K562 (cell line): Measurements from ENCODE around the gene GPR162. TPM values are rescaled to one million over a fixed set of nuclear protein-coding genes. Genes with fewer than 3 reads are reported as not detected.

Experiments
- ATAC-seq: fragments of 200-7000 bp; cut with Tn5 transposase; 3 replicates; pipeline ENCODE4 v1.9.1; 2020; ENCODE audit warnings: moderate library complexity
- BruUV-seq: library from RNA; stranded (reverse); fragments of 400-500 nt; replicated peaks from 2 replicates; lab custom pipeline; 2021; lab: Mats Ljungman, UMichigan
- CTCF ChIA-PET: fragments of 300-600 bp; formaldehyde crosslinking; extraction: SDS; loops from one replicate; lab custom pipeline; 2021; ENCODE audit warnings: low intra/inter-chr PET ratio; lab: Yijun Ruan, JAX
- POLR2A ChIA-PET: fragments of 300-600, 350-650 bp; sonication (Branson Sonifier 250); formaldehyde crosslinking; extraction: SDS; loops from one replicate; lab custom pipeline; 2021; ENCODE audit warnings: antibody characterized with exemption, inconsistent platforms; lab: Yijun Ruan, JAX
- DNase-seq, 4 experiments: peaks; one replicate each; pipeline versions ENCODE4 v3.0.0 to v3.0.0-alpha.2; 2011 to 2018; ENCODE audit warnings: low spot score in 3 of 4, mixed read lengths in 3 of 4; ENCODE audit errors: extremely low read depth in 1 of 4
- FAIRE-seq: peaks from 2 replicates; lab custom pipeline; 2011; peaks lifted over from hg19 to GRCh38; lab: Jason Lieb, UNC
- H2AFZ ChIP-seq: 2 replicates; pipeline ENCODE4 v1.6.0; 2011; ENCODE audit warnings: low read depth, low read length, control low read depth, inconsistent platforms
- H3K27ac ChIP-seq: fragments of 200-600 bp; 3 replicates; pipeline ENCODE4 v1.8.0; 2011; ENCODE audit warnings: low read depth, mild to moderate bottlenecking, control low read depth, inconsistent platforms, low read length, moderate library complexity, mixed read lengths; ENCODE audit errors: extremely low read depth
- H3K27me3 ChIP-seq, 2 experiments: fragments of 300-600 bp in 1 of 2; 2 replicates in 1 of 2; 3 replicates in 1 of 2; pipeline versions ENCODE4 v1.6.0 to v1.8.0; 2011; ENCODE audit warnings: inconsistent platforms in 2 of 2, low read length in 2 of 2, mild to moderate bottlenecking in 1 of 2, mixed read lengths in 1 of 2, moderate library complexity in 1 of 2; ENCODE audit not compliant: control insufficient read depth in 2 of 2, insufficient read depth in 2 of 2
- H3K36me3 ChIP-seq: fragments of 300-600 bp; 3 replicates; pipeline ENCODE4 v1.8.0; 2011; ENCODE audit warnings: mild to moderate bottlenecking, low read length, inconsistent platforms; ENCODE audit not compliant: control insufficient read depth, insufficient read depth
- H3K4me1 ChIP-seq, 2 experiments: fragments of 200-600 bp in 1 of 2; replicated peaks in 1 of 2; 2 replicates in 1 of 2; 3 replicates in 1 of 2; pipeline versions ENCODE4 v1.5.1 to v1.8.0; 2011; ENCODE audit warnings: inconsistent platforms in 2 of 2, low read length in 2 of 2, mild to moderate bottlenecking in 1 of 2, mixed read lengths in 1 of 2, moderate library complexity in 1 of 2; ENCODE audit not compliant: control insufficient read depth in 2 of 2, insufficient read depth in 2 of 2
- H3K4me2 ChIP-seq: 2 replicates; pipeline ENCODE4 v1.6.1; 2011; ENCODE audit warnings: low read length, control low read depth, inconsistent platforms, mixed read lengths; ENCODE audit not compliant: insufficient read depth
- H3K4me3 ChIP-seq: fragments of 200-600 bp; sonication (generic), shearing (Covaris generic); 2 replicates; pipeline ENCODE4 v1.5.1; 2016; ENCODE audit warnings: control low read depth, inconsistent platforms
- H3K79me2 ChIP-seq: fragments of 200-600 bp; 3 replicates; pipeline ENCODE4 v1.8.0; 2011; ENCODE audit warnings: low read length, inconsistent platforms; ENCODE audit not compliant: control insufficient read depth, insufficient read depth
- H3K9ac ChIP-seq, 2 experiments: 2 replicates each; pipeline versions ENCODE4 v1.6.0 to v1.6.1; 2011; ENCODE audit warnings: low read depth in 2 of 2, low read length in 2 of 2, control low read depth in 1 of 2, inconsistent platforms in 1 of 2, mild to moderate bottlenecking in 1 of 2, mixed read lengths in 1 of 2; ENCODE audit not compliant: insufficient read depth in 1 of 2
- H3K9me1 ChIP-seq: one replicate; pipeline ENCODE4 v1.6.0; 2011; ENCODE audit warnings: inconsistent platforms, mild to moderate bottlenecking, low read length, moderate library complexity; ENCODE audit not compliant: control insufficient read depth, insufficient read depth
- H3K9me3 ChIP-seq: replicated peaks from 2 replicates; pipeline ENCODE4 v1.5.1; 2011; ENCODE audit warnings: low read depth, low read length, inconsistent platforms; ENCODE audit not compliant: control insufficient read depth, insufficient read depth
- H4K20me1 ChIP-seq: replicated peaks from 2 replicates; pipeline ENCODE4 v1.6.1; 2011; ENCODE audit warnings: low read length, inconsistent platforms, mixed read lengths; ENCODE audit not compliant: control insufficient read depth, insufficient read depth
- BACH1 ChIP-seq: fragments of 200-800 bp; sonication (Bioruptor generic); IDR thresholded peaks from 2 replicates; pipeline ENCODE4 v1.6.1; 2016; ENCODE audit warnings: missing genetic modification characterization, missing compliant biosample characterization
- CREB3L1 ChIP-seq: fragments of 450-650 bp; IDR thresholded peaks from 2 replicates; pipeline ENCODE4 v1.6.1; 2014; ENCODE audit warnings: low read depth, mild to moderate bottlenecking, moderate library complexity, borderline replicate concordance
- FOS ChIP-seq: IDR thresholded peaks from 3 replicates; pipeline ENCODE4 v1.6.1; 2011; ENCODE audit not compliant: insufficient read length; ENCODE audit errors: extremely low read depth
- FOXJ3 ChIP-seq: sonication (generic); formaldehyde crosslinking; IDR thresholded peaks from 2 replicates; pipeline ENCODE4 v1.4.0; 2020; ENCODE audit warnings: mild to moderate bottlenecking, missing genetic modification reagents
- ILF3 ChIP-seq: fragments of 450-650 bp; IDR thresholded peaks from 2 replicates; pipeline ENCODE4 v1.6.1; 2018; ENCODE audit warnings: antibody characterized with exemption, mild to moderate bottlenecking, moderate library complexity, borderline replicate concordance
- MYNN ChIP-seq, 2 experiments: sonication (generic); formaldehyde crosslinking in 1 of 2; IDR thresholded peaks; 2 replicates each; pipeline versions ENCODE4 v1.5.0 to v1.6.1; 2016 to 2020; ENCODE audit warnings: antibody characterized with exemption in 1 of 2, missing genetic modification reagents in 1 of 2
- OTX1 ChIP-seq: fragments of 450-650 bp; formaldehyde crosslinking; IDR thresholded peaks from 2 replicates; pipeline ENCODE4 v1.4.0; 2022; ENCODE audit warnings: mild to moderate bottlenecking
- PML ChIP-seq: IDR thresholded peaks from 2 replicates; pipeline ENCODE4 v1.6.1; 2012; ENCODE audit warnings: low read length, inconsistent platforms
- POLR2A ChIP-seq: fragments of 450-650 bp; conservative IDR thresholded peaks from 2 replicates; pipeline ENCODE4 v1.6.1; 2016
- POLR2AphosphoS5 ChIP-seq: IDR thresholded peaks from 2 replicates; pipeline ENCODE4 v1.6.1; 2011; ENCODE audit warnings: mild to moderate bottlenecking, low read depth, low read length, moderate library complexity; ENCODE audit not compliant: control insufficient read depth, insufficient read depth
- RBM34 ChIP-seq: fragments of 200-400 bp; formaldehyde crosslinking; IDR thresholded peaks from 2 replicates; pipeline ENCODE4 v1.6.1; 2018; ENCODE audit warnings: low read length, borderline replicate concordance; ENCODE audit not compliant: insufficient read depth
- SUPT5H ChIP-seq: fragments of 450-650 bp; IDR thresholded peaks from 2 replicates; pipeline ENCODE4 v1.6.1; 2016
- TSC22D4 ChIP-seq: fragments of 450-650 bp; IDR thresholded peaks from 2 replicates; pipeline ENCODE4 v1.6.1; 2016; ENCODE audit warnings: missing genetic modification characterization, missing biosample characterization, control low read depth
- ZMIZ1 ChIP-seq, 2 experiments: fragments of 150-350 bp in 1 of 2; IDR thresholded peaks; 2 replicates each; pipeline ENCODE4 v1.6.1; 2012 to 2016; ENCODE audit warnings: low read depth in 2 of 2, low read length in 2 of 2, mild to moderate bottlenecking in 1 of 2, moderate library complexity in 1 of 2
- ZNF140 ChIP-seq: fragments of 250-450 bp; sonication (Bioruptor Pico); IDR thresholded peaks from 2 replicates; pipeline ENCODE4 v1.8.0; 2021; ENCODE audit warnings: moderate library complexity, mild to moderate bottlenecking, inconsistent platforms
- ZNF77 ChIP-seq: fragments of 250-450 bp; sonication (Bioruptor Pico); IDR thresholded peaks from 2 replicates; pipeline ENCODE4 v1.5.0; 2020
- WGBS: fragments of 100-300 bp; shearing (Covaris generic); methylation state at CpG from one replicate; pipeline ENCODE4 v1.1.6; 2016; ENCODE audit warnings: low coverage, mixed read lengths; ENCODE audit not compliant: insufficient coverage; ENCODE audit errors: missing lambda C conversion rate; 5-methylcytosine and 5-hydroxymethylcytosine counted together
- in situ Hi-C: fragments of 300-500 bp; cut with MboI; formaldehyde crosslinking; loops from 4 replicates; pipeline ENCODE4 v1.15.0; 2018; ENCODE audit warnings: inconsistent platforms, mixed read lengths
- intact Hi-C: fragments of 100-400 bp; cut with micrococcal nuclease; formaldehyde crosslinking; loops from 2 replicates; pipeline ENCODE4 v1.14.2; 2022
- polyA plus RNA-seq, 8 experiments: library from polyadenylated mRNA; depleted of rRNA in 4 of 8; stranded (reverse) in 5 of 8; unstranded in 3 of 8; fragments of >200 nt; fragmentation: Nextera tagmentation in 2 of 8; fragmentation: Illumina TruSeq in 1 of 8; extraction: Ambion mirVana in 2 of 8; extraction: Trizol in 1 of 8; gene quantifications; 2 replicates each; pipeline versions ENCODE4 v1.2.1 to v1.2.3, GENCODE V29; 2011 to 2014; ENCODE audit warnings: inconsistent platforms in 1 of 8, missing spikeins in 1 of 8
- total RNA-seq, 7 experiments: library from RNA; depleted of rRNA in 6 of 7; stranded (reverse); fragments of >200 nt in 6 of 7; fragmentation: Illumina TruSeq in 2 of 7; extraction: Trizol in 2 of 7; gene quantifications; 2 replicates each; pipeline versions ENCODE4 v1.2.1 to v1.2.3, GENCODE V29; 2011 to 2021; ENCODE audit warnings: low replicate concordance in 1 of 7

Gene GPR162
- total and polyA plus RNA-seq, 9 of the 15 experiments (the other 6 are each of a cell fraction or from before 2014, with no cell fraction given): 0.65 to 1.8 (median 1.1) TPM; not detected in 2

- no peaks in the 10 kb centered on the region for H3K9me1 ChIP-seq
- peak in 3 of 4 experiments; percentile 21 to 71 (median 46) for DNase-seq
- BruUV-seq: no TSS peak
- H4K20me1 ChIP-seq: peaks cover 47% of the 10 kb centered on the region
- peak overlapping the region; percentile 31; the same call in 1 of the 3 replicates for H3K27ac ChIP-seq
- no peak for FAIRE-seq
- in situ Hi-C loops: no loop called here
- no peak overlapping the region for H2AFZ ChIP-seq
- H3K4me1 ChIP-seq: peaks cover 37 to 62% of the 10 kb centered on the region in 2 experiments; a peak in 4 of 5 replicates
- peak overlapping the region; percentile 73 for H3K4me3 ChIP-seq
- no peaks in the 10 kb centered on the region for H3K9me3 ChIP-seq
- ChIA-PET POLR2A (interaction anchor here (0.5 to 11.3 kb wide), 16 partner anchors 8 to 368 kb away, joined by 3 to 174 read pairs (median 4); partner anchors contain the start of genes C12orf57, CDCA3, RNU7-1 and USP5), CTCF (interaction anchor here (0.6 to 0.7 kb wide), 2 partner anchors 112 to 171 kb away, joined by 3 to 4 read pairs; no protein-coding TSS in a partner anchor)
- H3K27me3 ChIP-seq: no peaks in the 10 kb centered on the region
- H3K9ac ChIP-seq: peak overlapping the region in 1 of 2 experiments; percentile 53; a peak in 2 of 4 replicates
- peak overlapping the region; percentile 88 for H3K4me2 ChIP-seq
- H3K36me3 ChIP-seq: peaks cover 42% of the 10 kb centered on the region
- peaks cover 64% of the 10 kb centered on the region for H3K79me2 ChIP-seq
- WGBS: 66% methylated on average over 9 of the region's 12 CpGs
- intact Hi-C loops: no loop called here
- ATAC-seq: peak; percentile 50
- 0 out of 2 replicates have a peak, but pooled peaks have one; percentile 5 for TF ChIP-seq OTX1 (CRISPR knock-in tag)
- TF ChIP-seq RBM34: no peak
- TF ChIP-seq FOS: no peak
- TF ChIP-seq CREB3L1: no peak
- no peak for TF ChIP-seq FOXJ3 (CRISPR knock-in tag)
- 0 out of 2 replicates have a peak, but pooled peaks have one; percentile 18 for TF ChIP-seq PML
- TF ChIP-seq POLR2A: peak; percentile 70
- no peak for TF ChIP-seq ZNF140
- 0 out of 4 replicates have a peak, but pooled peaks of 1 of the 2 experiments have one; percentile 4 for TF ChIP-seq ZMIZ1 (IDR thresholded peaks at IDR 0.05; ENCODE audit: low read depth in 2 of 2, low read length in 2 of 2)
- peak; percentile 63; the same call in 1 of the 2 replicates for TF ChIP-seq SUPT5H
- peak; percentile 60; the same call in 1 of the 2 replicates for TF ChIP-seq ZNF77
- peak; percentile 32; the same call in 1 of the 2 replicates for TF ChIP-seq MYNN (IDR thresholded peaks at IDR 0.05)
- no peak for TF ChIP-seq MYNN (CRISPR knock-in tag; IDR thresholded peaks at IDR 0.05)
- TF ChIP-seq POLR2AphosphoS5: peak; percentile 12
- TF ChIP-seq ILF3: 0 out of 2 replicates have a peak, but pooled peaks have one; percentile 23
- TF ChIP-seq BACH1 (tag): no peak
- TF ChIP-seq TSC22D4 (tag): no peak
These were observed 49.7 kb downstream of the GPR162 start for GRCh38 chr12:6871052-6871957.
